CD4-positive, alpha-beta T cell treated with Interferon gamma for 1 hour (primary cell): Measurements from ENCODE around the gene MTG1.
"Not testable (repeated sequence)": the region's sequence is repeated elsewhere in the genome, so short reads cannot be mapped to it uniquely, and the experiment has no call there.

Experiments
- DNase-seq: peaks from one replicate; pipeline ENCODE4 v3.0.0-alpha.2; 2020

MTG1 gene

GRCh38 chr10:133431888-133432613 is 38.1 kb downstream of the MTG1 start:
- DNase-seq = not testable (repeated sequence)

- not testable (repeated sequence) for DNase-seq
Observed at GRCh38 chr10:133432789-133433188, 38.8 kb downstream of the MTG1 start.

GRCh38 chr10:133438711-133439273 is 44.8 kb downstream of the MTG1 start:
- DNase-seq = no peak

- no peak for DNase-seq
Observed at GRCh38 chr10:133439517-133440461, 45.8 kb downstream of the MTG1 start.

GRCh38 chr10:133440633-133441285 is 46.8 kb downstream of the MTG1 start:
- DNase-seq = no peak

- not testable (repeated sequence) for DNase-seq
Observed at GRCh38 chr10:133441356-133441755, 47.4 kb downstream of the MTG1 start.

- DNase-seq = no peak
Observed at GRCh38 chr10:133441780-133442179, 47.8 kb downstream of the MTG1 start.

- DNase-seq = no peak
Observed at GRCh38 chr10:133442191-133442966, 48.4 kb downstream of the MTG1 start.

- no peak for DNase-seq
Observed at GRCh38 chr10:133442967-133443924, 49.3 kb downstream of the MTG1 start.

GRCh38 chr10:133444342-133445267 is 50.6 kb downstream of the MTG1 start:
- no peak for DNase-seq

GRCh38 chr10:133445268-133445732 is 51.3 kb downstream of the MTG1 start:
- DNase-seq = no peak

- DNase-seq = no peak
Observed at GRCh38 chr10:133445751-133446708, 52.1 kb downstream of the MTG1 start.

- no peak for DNase-seq
Observed at GRCh38 chr10:133446979-133447378, 53.0 kb downstream of the MTG1 start.

GRCh38 chr10:133448120-133448519 is 54.2 kb downstream of the MTG1 start:
- DNase-seq = no peak

GRCh38 chr10:133451346-133451745 is 57.4 kb downstream of the MTG1 start:
- no peak for DNase-seq

GRCh38 chr10:133452453-133452852 is 58.5 kb downstream of the MTG1 start:
- no peak for DNase-seq

- peak; percentile 28 for DNase-seq
Observed at GRCh38 chr10:133453516-133454203, 59.7 kb downstream of the MTG1 start, which contains the start of gene SCART1. Gene SCART1, plus strand, starts transcription at chr10:133453945. Its CDS starts 53 bp downstream, at chr10:133453998.
